HUES6 (cell line): Measurements from ENCODE around the gene PIK3CB.
"Not testable (repeated sequence)": the region's sequence is repeated elsewhere in the genome, so short reads cannot be mapped to it uniquely, and the experiment has no call there.

ENCODE experiments used
- H3K27ac ChIP-seq: 2 replicates; pipeline ENCODE4 v1.7.0; 2013; ENCODE audit warnings: low read depth, mild to moderate bottlenecking, low read length, inconsistent platforms
- H3K27me3 ChIP-seq: 2 replicates; pipeline ENCODE4 v1.6.1; 2013; ENCODE audit warnings: low read length; ENCODE audit not compliant: control insufficient read depth, insufficient read depth
- H3K36me3 ChIP-seq: 2 replicates; pipeline ENCODE4 v1.6.1; 2013; ENCODE audit warnings: low read length; ENCODE audit not compliant: control insufficient read depth, insufficient read depth
- H3K4me1 ChIP-seq: 2 replicates; pipeline ENCODE4 v1.6.1; 2013; ENCODE audit warnings: low read length; ENCODE audit not compliant: control insufficient read depth, insufficient read depth
- H3K4me3 ChIP-seq: 2 replicates; pipeline ENCODE4 v1.5.1; 2013; ENCODE audit warnings: low read depth, low read length
- H3K9ac ChIP-seq: one replicate; pipeline ENCODE4 v1.6.1; 2013; ENCODE audit warnings: mild to moderate bottlenecking, low read length
- H3K9me3 ChIP-seq: 2 replicates; pipeline ENCODE4 v1.6.1; 2013; ENCODE audit warnings: low read depth, low read length; ENCODE audit not compliant: control insufficient read depth, insufficient read depth

Gene PIK3CB

DNA sequence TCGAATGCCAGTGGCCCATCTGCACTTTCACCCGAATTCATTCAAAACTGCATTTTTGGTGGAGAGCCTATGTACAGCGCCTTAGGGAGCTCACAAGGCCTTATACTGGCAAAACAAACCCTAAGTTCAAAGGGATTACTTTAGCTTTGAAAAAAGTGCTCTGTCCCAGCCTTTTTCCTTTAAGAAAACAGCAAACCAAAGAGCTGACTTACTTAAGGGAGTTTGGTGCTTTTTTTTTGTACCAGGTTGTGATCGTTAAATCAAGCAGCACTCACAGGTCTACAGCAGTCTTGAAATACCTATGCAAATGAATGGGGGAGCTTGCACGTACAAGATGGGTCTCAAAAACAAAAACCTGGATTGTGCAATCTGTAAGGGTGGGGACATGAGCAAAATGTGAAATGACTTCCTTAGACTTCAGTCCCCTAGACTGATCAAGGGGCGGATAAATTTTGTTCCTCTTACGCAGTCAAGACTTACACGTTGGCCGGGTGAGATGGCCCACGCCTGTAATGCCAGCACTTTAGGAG is 11.6 kb upstream of the PIK3CB start:
- no peaks in the 10 kb centered on the region for H3K27me3 ChIP-seq
- H3K4me3 ChIP-seq, result peak overlapping the region; percentile 33; the same call in 1 of the 2 replicates
- H3K9me3 ChIP-seq, result no peaks in the 10 kb centered on the region; the same call in 1 of the 2 replicates
- H3K9ac ChIP-seq, result peak overlapping the region; percentile 76
- peak overlapping the region; percentile 97 for H3K27ac ChIP-seq
- no peaks in the 10 kb centered on the region for H3K36me3 ChIP-seq
- peaks cover 39% of the 10 kb centered on the region for H3K4me1 ChIP-seq

DNA sequence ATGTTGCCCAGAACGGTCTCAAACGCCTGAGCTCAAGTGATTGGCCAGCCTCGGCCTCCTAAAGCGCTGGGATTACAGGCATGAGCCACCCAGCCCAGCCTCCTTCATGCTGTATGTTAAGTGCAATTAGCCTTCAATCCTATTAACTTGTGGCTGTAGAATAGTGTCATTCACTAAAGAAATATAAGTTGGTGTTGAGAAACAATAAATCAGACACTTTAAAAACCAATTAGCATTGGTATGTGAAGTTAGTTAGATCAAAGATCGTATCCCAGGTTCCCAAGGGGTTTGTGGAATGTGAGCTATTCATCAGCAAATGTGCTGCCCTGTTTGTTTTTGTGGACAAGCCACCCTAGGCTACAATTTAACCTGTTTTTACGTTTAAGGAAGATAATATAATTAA is 11.0 kb upstream of the PIK3CB start:
- Histone ChIP-seq H3K9ac (peak overlapping the region; percentile 83), H3K27ac (peak overlapping the region; percentile 97), H3K4me1 (peaks cover 39% of the 10 kb centered on the region)

DNA sequence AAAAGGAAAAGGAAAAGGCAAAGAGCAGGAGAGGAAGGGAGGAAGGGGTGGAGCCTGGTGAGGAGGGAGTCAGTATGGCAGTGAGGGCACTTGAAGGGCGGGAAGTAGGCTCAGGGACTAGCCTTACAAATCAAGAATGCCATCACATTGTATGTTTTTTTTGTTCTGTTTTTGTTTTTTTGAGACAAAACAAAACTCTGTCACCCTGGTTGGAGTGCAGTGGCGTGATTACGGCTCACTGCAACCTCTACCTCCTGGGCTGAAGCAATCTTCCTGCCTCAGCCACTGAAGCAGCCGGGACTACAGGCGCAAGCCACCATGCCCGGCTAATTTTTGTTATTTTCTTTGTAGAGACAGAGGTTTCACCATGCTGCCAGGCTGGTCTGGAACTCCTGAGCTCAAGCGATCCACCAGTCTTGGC is 10.5 kb upstream of the PIK3CB start:
- Histone ChIP-seq H3K9ac (peak overlapping the region; percentile 83), H3K4me3 (no peak overlapping the region), H3K27ac (peak overlapping the region; percentile 97), H3K4me1 (peaks cover 39% of the 10 kb centered on the region), H3K36me3 (no peaks in the 10 kb centered on the region), H3K9me3 (no peaks in the 10 kb centered on the region; the same call in 1 of the 2 replicates), H3K27me3 (no peaks in the 10 kb centered on the region)

More for the DNA sequence above, 11.0 kb upstream of the PIK3CB start:
- Histone ChIP-seq H3K9me3 (no peaks in the 10 kb centered on the region; the same call in 1 of the 2 replicates), H3K4me3 (peak overlapping the region; percentile 33; the same call in 1 of the 2 replicates), H3K27me3 (no peaks in the 10 kb centered on the region), H3K36me3 (no peaks in the 10 kb centered on the region)

DNA sequence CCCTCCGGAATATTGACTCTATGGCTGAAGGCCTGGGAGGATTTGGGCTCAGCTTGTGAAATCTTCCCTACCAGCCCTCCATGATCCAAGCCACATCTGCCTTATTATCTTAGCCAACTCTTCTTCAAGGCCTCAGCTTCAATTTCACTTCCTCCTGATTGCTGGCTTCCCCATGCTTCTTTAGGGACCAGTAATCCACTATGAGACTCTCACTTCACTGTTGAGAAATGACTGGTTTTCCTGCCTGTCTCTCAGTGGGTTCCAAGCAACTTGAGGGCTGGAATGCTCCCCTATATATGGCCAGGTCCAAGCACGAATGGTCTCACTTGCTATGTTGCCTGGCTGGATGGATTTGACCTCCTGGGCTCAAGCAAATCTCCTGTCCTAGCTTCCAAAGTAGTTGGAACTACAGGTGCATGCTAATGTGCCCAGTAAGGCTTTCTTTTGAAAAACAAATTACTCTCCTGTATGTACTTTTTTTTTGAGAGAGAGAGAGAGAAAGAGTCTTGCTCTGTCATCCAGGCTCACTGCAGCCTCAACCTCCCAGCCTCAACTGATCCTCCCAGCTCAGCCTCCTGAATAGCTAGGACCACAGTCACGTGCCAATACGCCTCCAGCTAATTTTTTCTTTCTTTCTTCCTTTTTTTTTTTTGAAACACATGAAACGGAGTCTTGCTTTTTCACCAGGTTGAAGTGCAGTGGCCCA is 7.9 kb upstream of the PIK3CB start:
- Histone ChIP-seq H3K4me3 (no peak overlapping the region), H3K9ac (peak overlapping the region; percentile 3), H3K36me3 (no peaks in the 10 kb centered on the region), H3K27me3 (no peaks in the 10 kb centered on the region), H3K4me1 (peaks cover 31% of the 10 kb centered on the region), H3K9me3 (no peaks in the 10 kb centered on the region; the same call in 1 of the 2 replicates), H3K27ac (no peak overlapping the region)

DNA sequence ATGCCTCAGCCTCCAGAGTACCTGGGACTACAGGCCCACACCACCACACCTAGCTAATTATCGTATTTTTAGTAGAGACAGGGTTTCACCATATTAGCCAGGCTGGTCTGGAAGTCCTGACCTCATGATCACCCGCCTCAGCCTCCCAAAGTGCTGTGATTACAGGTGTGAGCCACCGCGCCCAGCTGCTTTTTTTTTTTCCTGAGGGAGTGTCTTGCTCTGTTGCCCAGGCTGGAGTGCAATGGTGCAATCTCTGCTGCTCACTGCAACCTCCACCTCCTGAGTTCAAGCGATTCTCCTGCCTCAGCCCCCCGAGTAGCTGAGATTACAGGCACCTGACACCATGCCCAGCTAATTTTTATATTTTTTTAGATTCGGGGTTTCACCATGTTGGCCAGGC is 3.7 kb upstream of the PIK3CB start:
- not testable (repeated sequence) for H3K27ac ChIP-seq, H3K27me3 ChIP-seq, H3K4me3 ChIP-seq, H3K9ac ChIP-seq, H3K9me3 ChIP-seq, H3K36me3 ChIP-seq
- H3K4me1 ChIP-seq, result peaks cover 13% of the 10 kb centered on the region

DNA sequence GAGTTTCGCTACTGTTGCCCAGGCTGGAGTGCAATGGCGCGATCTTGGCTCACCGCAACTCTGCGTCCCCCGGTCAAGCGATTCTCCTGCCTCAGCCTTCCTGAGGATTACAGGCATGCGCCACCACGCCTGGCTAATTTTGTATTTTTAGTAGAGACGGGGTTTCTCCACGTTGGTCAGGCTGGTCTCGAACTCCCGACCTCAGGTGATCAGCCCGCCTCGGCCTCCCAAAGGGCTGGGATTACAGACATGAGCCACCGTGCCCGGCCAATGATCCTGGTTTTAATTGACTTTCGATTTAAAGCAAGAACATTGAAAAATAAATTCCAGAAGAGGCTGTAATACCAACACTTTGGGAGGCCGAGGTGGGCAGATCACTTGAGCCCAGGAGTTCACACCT is 1.1 kb upstream of the PIK3CB start:
- not testable (repeated sequence) for H3K4me1 ChIP-seq, H3K9ac ChIP-seq, H3K36me3 ChIP-seq, H3K9me3 ChIP-seq, H3K4me3 ChIP-seq, H3K27me3 ChIP-seq, H3K27ac ChIP-seq

DNA sequence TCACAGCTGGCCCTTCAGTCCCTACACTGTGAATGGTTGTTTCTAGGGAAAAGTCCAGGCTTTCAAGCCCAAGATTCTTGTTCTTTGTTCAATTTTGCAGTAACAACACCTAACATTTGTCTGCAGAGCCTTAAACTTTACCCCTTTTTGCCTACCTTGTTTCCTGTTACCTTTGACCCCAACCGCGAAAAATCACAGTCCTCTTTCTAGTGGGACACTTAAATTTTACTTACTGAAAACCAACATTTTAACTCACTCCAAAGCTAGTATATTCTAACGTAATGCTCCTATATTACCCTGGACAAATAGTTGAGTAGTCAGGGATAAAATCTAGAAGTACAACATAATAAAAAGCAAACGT is 649 bp upstream of the PIK3CB start:
- H3K9me3 ChIP-seq, result no peaks in the 10 kb centered on the region
- H3K27me3 ChIP-seq, result no peaks in the 10 kb centered on the region
- peak overlapping the region; percentile 84 for H3K27ac ChIP-seq
- H3K4me1 ChIP-seq, result peaks cover 8% of the 10 kb centered on the region
- H3K36me3 ChIP-seq, result peaks cover 2% of the 10 kb centered on the region; the same call in 1 of the 2 replicates
- H3K9ac ChIP-seq, result peak overlapping the region; percentile 88
- H3K4me3 ChIP-seq, result peak overlapping the region; percentile 95

DNA sequence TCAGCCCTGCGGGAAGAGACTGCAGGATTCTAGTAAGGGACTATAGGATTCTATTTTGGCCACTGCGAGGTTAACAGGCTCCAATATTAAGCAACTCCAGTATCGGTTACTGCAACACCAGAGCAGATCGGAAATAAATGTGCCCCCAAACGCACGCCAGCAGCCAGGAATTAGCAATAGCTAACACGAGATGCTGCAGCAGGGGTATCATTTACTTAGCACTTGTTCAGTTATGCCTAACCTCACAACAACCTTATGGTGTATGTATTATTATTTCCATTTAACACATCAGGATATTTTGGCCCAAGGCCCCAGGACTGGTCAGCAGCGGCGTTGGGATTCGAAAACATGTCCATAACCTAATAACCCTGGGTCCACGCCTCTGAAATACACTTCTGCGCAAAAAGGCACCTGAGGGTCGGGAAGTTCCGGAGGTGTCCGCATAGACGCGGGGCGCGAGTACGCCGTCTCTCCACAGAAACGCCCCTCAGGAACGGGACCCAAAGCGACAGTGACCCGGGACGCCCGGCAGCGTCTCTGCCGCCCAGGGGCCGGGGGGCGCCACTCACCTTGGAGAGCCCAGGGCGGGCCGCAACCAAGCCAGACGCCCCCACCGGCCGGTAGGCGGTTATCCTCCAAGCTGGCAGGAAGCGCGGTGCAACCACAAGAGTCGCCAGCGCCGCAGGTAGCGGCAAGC is 681 bp downstream of the PIK3CB start:
- Histone ChIP-seq H3K36me3 (peaks cover 5% of the 10 kb centered on the region; the same call in 1 of the 2 replicates), H3K9me3 (peaks cover 2% of the 10 kb centered on the region; the same call in 1 of the 2 replicates), H3K4me1 (peaks cover 8% of the 10 kb centered on the region), H3K4me3 (peak overlapping the region; percentile 95), H3K27me3 (no peaks in the 10 kb centered on the region), H3K27ac (peak overlapping the region; percentile 84; the same call in 1 of the 2 replicates), H3K9ac (peak overlapping the region; percentile 83)

DNA sequence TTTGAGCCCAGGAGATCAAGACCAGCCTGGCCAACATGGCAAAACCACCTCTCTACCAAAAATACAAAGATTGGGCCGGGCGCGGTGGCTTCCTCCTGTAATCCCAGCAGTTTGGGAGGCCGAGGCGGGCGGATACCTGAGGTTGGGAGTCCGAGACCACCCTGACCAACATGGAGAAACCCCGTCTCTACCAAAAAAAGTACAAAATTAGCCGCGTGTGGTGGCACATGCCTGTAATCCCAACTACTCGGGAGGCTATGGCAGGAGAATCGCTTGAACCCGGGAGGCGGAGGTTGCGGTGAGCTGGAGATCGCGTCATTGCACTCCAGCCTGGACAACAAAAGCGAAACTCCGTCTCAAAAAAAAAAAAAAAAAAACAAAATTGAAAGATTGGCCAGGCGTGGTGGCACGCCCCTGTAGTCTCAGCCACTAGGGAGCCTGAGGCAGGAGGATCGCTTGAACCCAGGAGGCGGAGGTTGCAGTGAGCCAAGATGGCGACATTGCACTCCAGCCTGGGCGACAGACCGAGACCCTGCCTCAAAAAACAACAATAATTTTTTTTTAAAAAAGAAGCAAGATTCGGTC is 2.2 kb downstream of the PIK3CB start:
- not testable (repeated sequence) for H3K4me3 ChIP-seq, H3K36me3 ChIP-seq, H3K27ac ChIP-seq, H3K4me1 ChIP-seq, H3K9ac ChIP-seq, H3K27me3 ChIP-seq, H3K9me3 ChIP-seq

DNA sequence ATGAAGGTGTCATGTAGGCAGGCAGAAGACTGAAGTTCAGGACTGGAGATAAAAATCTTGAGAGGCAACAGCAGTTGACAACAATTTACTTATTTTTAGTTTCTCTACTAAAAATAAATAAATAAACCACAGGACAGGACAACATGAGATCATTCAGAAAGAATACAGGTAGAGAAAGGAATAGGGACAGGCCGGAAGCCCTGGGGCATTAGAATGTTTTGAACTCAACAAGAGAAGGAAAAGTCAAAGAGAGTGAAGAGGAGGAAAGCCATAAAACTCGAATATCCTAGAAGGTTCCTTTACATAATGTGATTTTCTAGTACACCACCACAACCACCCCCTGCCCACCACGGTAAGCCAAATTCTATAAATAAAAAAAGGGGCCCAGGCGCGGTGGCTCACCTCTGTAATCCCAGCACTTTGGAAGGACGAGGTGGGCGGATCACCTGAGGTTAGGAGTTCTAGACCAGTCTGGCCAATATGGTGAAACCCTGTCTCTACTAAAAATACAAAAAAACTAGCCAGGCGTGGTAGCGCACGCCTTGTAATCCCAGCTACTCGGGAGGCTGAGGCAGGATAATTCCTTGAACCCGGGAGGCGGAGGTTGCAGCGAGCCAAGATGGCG is 4.7 kb downstream of the PIK3CB start:
- peaks cover 16% of the 10 kb centered on the region for H3K36me3 ChIP-seq
- no peak overlapping the region for H3K27ac ChIP-seq
- H3K9me3 ChIP-seq, result peaks cover 2% of the 10 kb centered on the region; the same call in 1 of the 2 replicates
- no peak overlapping the region for H3K4me3 ChIP-seq
- no peak overlapping the region for H3K9ac ChIP-seq
- H3K27me3 ChIP-seq, result no peaks in the 10 kb centered on the region
- H3K4me1 ChIP-seq, result peaks cover 9% of the 10 kb centered on the region
